Stimulated activated CD8-positive, alpha-beta memory T cell treated with anti-CD3 and anti-CD28 coated beads, Interleukin-15, amount 100 ng/mL, for 24 hours (primary cell): Measurements from ENCODE around the gene TIMM22.
"Not testable (repeated sequence)": the region's sequence is repeated elsewhere in the genome, so short reads cannot be mapped to it uniquely, and the experiment has no call there.

ENCODE experiments used
- DNase-seq: peaks from one replicate; pipeline ENCODE4 v3.0.0-alpha.2; 2020; ENCODE audit warnings: low read depth

Gene TIMM22

DNA sequence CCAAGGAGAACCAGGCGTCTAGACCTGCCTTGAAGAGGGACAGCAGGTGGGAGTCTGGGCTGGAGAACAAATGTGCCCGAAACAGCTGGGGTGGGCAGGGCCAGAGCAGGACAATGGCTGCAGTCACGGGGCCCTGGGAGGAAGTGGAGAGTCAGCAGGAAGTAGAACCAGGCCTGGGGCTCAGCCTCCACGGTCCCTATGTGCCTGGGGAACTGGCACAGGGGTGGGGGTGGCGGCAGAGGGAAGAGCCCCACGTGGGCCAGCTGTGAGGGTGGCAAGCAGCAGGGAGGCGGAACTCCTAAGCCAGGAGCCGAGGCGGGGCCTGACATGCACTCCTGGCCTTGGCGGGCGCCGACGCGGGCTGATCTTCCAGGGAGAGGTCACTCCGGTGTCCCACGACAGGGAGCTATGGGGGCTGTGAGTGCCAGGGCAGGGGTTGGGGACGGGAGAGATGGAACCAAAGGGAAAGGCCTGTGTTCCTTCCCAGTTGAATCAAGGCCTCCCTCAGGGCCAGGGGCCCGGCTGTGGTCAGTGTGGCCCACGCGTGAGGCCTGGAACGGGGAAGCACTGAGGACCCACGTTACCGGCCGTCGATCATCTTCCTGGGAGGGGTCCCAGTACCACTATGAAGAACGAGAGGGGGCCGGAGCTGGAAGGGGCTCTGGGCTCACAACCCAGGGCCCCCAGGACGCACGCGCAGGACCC lies 42.7 kb downstream of the TIMM22 start:
- no peak for DNase-seq

GRCh38 chr17:1040216-1040600 lies 43.3 kb downstream of the TIMM22 start:
- DNase-seq, result no peak

DNA sequence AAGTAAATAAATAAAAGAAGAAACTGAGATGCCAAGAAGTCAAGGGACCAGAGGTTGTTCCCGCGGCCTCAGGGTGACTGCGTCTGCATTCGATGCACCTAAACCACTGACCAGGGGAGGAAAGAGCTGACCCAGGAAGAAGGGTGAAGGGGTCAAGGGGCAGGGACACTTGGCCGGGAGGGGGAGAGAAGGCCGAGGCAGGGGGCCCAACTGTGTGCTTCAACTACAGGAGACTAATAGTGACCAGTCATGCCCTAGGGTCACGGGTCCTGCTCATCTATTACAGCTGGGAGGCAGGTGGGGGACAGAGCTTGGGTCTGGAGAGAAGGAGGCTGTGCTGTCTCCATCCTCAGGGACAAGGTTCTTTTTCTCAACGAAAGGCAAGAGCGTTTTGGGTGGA lies 44.8 kb downstream of the TIMM22 start:
- DNase-seq, result no peak

DNA sequence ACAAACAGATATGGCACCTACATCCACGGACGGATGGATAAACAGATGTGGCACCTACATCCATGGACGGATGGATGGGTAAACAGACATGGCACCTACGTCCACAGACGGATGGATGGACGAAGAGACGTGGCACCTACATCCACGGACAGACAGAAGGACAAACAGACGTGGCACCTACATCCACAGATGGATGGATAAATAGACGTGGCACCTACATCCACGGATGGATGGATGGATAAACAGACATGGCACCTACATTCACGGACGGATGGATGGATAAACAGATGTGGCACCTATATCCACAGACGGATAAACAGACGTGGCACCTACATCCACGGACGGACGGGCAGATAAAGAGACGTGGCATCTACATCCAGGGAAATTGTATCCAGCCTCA lies 45.6 kb downstream of the TIMM22 start:
- DNase-seq, result no peak

GRCh38 chr17:1043601-1044251 lies 46.8 kb downstream of the TIMM22 start:
- DNase-seq, result no peak

DNA sequence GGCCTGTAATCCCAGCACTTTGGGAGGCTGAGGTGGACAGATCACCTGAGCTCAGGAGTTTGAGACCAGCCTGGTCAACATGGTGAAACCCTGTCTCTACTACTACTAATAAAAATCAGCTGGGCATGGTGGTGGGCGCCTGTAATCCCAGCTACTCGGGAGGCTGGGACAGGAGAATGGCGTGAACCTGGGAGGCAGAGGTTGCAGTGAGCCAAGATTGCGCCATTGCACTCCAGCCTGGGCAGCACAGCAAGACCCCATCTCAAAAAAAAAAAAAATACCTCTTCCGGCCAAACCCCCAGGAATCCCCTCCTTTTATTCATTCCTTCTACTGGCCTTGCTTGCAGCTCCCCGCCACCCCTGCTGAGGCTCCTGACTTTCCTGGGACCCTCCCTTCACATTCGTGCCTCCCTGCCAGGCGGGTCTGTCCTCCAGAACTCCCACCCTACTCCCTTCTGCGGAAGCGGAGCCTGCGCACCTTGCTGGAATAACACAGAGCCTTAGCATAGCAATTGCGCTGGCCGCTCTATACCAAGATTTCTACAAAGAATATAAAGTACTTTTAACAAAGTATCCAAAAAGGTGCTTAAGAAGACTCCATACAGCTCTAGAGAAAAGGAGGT lies 47.6 kb downstream of the TIMM22 start:
- DNase-seq, result not testable (repeated sequence)

GRCh38 chr17:1045456-1045855 lies 48.5 kb downstream of the TIMM22 start:
- no peak for DNase-seq

DNA sequence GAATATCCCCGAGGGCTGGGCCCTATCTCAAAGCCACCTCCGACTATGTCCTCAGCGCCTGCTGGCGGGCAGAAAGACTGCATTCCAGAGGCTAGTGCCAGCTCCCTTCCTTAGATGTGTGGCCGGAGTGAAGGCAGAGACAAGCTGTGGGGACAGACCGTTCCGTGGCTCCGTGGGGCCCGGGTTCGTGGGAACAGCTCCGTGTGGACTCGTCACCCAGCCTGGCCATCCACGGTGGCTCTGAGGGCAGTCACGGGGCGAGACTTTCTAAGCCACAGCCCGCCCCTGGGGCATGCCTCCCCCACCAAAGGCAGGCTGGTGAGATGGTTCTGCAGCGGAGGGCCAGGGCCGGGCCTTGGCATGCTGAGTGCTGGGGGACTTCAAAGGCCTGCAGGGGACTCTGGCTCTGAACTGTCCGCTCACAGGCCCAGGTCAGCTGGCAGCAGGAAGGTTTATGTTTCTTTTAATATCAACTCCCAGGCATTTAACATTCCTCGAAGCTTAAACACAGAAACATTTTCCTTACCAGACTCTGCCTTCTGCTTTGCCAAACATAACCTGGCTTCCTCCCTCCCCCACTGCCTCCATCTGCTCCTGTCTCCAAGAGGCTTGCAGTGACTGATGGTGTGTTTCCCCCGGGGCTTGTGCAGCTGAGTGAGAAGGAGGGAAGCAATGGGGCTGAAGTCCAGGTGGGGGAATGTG lies 50.4 kb downstream of the TIMM22 start:
- no peak for DNase-seq

DNA sequence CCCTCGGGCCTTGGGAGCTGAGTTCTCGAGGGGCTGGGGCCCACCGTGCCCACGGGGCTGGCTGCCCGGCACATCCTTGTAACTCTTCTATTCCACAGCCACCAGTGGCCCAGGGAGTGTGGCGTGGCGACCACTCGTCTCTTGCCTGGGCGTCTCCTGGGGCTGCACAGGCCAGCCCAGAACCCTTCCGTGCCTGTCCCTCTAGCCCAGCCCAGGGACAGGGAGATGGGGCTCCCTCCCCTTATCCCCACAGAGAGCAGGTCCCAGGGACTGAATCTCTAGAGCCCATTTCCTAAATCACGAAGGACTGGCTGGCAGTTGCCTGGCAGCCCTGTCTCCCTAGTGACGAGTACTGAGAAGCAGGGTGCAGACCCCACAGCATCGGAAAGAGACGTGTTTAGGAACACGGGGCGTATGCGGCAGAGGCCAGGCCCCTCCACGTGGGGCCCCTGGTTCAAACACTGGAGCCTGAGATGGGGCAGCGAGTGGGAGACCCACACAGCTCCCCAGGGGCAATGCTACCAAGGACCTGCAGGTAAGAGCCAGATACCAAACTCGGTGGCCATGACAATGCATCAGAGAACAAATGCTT lies 51.0 kb downstream of the TIMM22 start:
- no peak for DNase-seq

DNA sequence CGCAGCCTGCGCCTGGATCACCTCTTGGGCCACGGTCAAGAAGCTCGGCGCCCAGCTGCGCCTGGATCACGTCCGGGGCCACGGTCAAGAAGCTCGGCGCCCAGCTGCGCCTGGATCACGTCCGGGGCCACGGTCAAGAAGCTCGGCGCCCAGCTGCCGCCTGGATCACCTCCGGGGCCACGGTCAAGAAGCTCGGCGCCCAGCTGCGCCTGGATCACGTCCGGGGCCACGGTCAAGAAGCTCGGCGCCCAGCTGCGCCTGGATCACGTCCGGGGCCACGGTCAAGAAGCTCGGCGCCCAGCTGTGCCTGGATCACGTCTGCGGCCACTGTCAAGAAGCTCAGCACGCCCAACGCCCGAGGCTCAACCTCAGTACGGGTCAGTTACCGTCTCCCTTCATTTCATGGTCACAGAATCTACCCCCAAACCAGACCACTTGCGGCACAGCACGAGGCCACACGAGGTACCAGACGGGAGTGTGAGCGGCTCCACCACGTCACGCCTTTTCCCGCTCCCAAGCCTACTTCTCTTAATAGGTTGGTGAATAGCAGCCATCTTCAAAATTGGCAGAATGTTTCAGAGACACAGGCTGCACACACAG lies 51.7 kb downstream of the TIMM22 start:
- DNase-seq, result not testable (repeated sequence)

DNA sequence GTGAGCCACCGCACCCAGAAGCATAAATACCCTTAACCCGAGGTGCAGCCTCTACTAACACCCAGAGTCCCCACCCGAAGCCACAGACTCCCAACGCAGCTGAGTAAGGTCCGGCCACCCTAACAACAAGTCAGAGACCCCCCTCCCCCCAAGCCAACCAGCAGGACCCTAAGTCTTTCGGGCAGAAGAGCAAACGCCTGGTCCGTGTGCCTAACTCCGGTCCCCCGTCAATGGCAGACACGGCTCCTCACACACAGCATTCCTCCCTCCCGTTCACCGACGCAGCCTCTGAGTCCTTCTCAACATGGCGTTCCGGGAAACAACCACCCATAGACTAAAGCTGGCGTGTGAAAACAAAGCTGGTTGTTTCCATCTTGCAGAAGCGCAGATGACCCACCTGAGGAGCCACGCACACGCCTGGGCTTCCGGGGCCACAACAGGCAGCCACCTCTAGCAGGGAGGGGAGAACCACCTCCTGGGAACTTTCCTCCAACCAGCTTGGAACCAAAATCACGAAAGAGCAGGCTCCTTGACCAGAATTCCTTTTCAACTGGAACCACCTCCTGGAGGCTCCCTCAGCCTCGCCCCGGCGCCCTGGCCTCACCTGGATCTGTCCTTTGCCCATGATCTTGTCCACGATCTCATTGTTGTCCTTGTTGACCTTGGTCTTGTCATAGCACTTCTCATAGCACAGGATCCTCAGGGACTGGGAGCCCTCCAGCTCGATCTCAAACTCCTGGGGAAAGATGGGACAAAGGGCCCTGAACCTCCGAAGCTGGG lies 52.7 kb downstream of the TIMM22 start:
- DNase-seq, result no peak

GRCh38 chr17:1050246-1050995 lies 53.5 kb downstream of the TIMM22 start:
- DNase-seq, result no peak

DNA sequence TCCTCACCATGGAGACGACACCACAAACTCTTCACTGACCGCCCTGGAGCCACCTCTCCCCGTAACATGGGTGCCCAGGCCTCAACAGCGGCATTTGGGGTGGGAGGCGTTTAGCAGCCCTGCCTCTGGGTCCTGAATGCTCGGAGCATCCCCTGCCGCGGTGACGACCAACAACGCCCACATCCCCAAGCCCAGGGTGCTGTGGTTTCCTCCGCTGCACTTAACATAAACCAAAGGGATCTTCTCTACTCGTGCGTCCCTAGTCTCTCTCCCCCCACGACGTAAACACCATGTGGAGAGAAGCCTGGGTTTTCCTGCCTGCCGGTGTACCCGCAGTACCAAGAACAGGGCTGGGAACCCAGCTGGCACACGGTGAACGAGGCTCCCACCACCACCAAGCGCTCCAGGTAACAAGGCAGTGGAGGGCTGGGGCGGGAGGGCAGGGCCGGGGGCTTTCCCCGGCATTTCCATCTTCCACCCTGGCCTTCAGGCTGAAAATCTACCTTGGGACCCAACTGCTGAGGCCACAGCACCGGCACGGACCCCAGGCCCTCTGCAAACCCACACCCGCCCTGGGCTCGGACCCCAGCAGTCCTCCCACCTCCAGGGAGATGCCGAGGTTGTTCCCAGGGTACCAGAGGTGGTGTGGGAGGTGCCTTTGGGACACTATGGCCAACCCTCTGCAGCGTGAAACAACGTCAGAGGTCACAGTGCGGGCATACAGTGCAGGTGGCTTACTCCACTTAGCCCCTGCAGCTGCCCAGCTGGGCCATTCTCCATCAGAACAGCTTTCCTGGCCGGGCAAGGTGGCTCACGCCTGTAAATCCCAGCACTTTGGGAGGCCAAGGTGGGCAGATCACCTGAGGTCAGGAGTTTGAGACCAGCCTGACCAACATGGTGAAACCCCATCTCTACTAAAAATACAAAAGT lies 54.3 kb downstream of the TIMM22 start:
- no peak for DNase-seq
